SK-N-SH treated with all-trans-retinoic acid at 6 μM for 48 hours (cell line): ENCODE data around the gene RAB6A.

Experiments used
- ATAC-seq: fragments of 200-7000 bp; cut with Tn5 transposase; 3 replicates; pipeline ENCODE4 v1.9.1; 2020; ENCODE audit warnings: mild to moderate bottlenecking, moderate library complexity
- ARNTL ChIP-seq: fragments of 450-650 bp; formaldehyde crosslinking; IDR thresholded peaks from 2 replicates; pipeline ENCODE4 v1.5.0; 2020; ENCODE audit warnings: low read depth, mild to moderate bottlenecking, moderate library complexity, borderline replicate concordance
- BACH2 ChIP-seq: fragments of 250-450 bp; sonication (Bioruptor Pico); IDR thresholded peaks from 2 replicates; pipeline ENCODE4 v1.9.0; 2021; ENCODE audit warnings: mild to moderate bottlenecking, borderline replicate concordance
- CSDC2 ChIP-seq: fragments of 250-450 bp; sonication (Bioruptor Pico); IDR thresholded peaks from 2 replicates; pipeline ENCODE4 v1.5.0; 2020; ENCODE audit warnings: mild to moderate bottlenecking, moderate library complexity
- ESRRG ChIP-seq: fragments of 250-450 bp; sonication (Bioruptor Pico); IDR thresholded peaks from 2 replicates; pipeline ENCODE4 v1.6.1; 2021; ENCODE audit warnings: mild to moderate bottlenecking
- ISL1 ChIP-seq: fragments of 250-450 bp; sonication (Bioruptor Pico); IDR thresholded peaks from 2 replicates; pipeline ENCODE4 v2.1.2; 2022; ENCODE audit warnings: mild to moderate bottlenecking, moderate library complexity
- OSR1 ChIP-seq: fragments of 250-450 bp; sonication (Bioruptor Pico); IDR thresholded peaks from 2 replicates; pipeline ENCODE4 v1.8.0; 2022; ENCODE audit warnings: moderate library complexity, mild to moderate bottlenecking, inconsistent platforms
- POU6F1 ChIP-seq: fragments of 250-450 bp; sonication (Bioruptor Pico); IDR thresholded peaks from 2 replicates; pipeline ENCODE4 v1.8.0; 2021; ENCODE audit warnings: low read depth, mild to moderate bottlenecking, moderate library complexity, borderline replicate concordance
- PPARA ChIP-seq: fragments of 250-450 bp; sonication (Bioruptor Pico); IDR thresholded peaks from 2 replicates; pipeline ENCODE4 v1.5.0; 2020; ENCODE audit warnings: mild to moderate bottlenecking, borderline replicate concordance
- RARB ChIP-seq: fragments of 250-450 bp; sonication (Bioruptor Pico); IDR thresholded peaks from 2 replicates; pipeline ENCODE4 v1.8.0; 2021; ENCODE audit warnings: mild to moderate bottlenecking, moderate library complexity
- SNAI2 ChIP-seq: fragments of 250-450 bp; sonication (Bioruptor Pico); IDR thresholded peaks from 2 replicates; pipeline ENCODE4 v1.5.0; 2020; ENCODE audit warnings: mild to moderate bottlenecking, moderate library complexity
- TCF4 ChIP-seq: fragments of 250-450 bp; sonication (Bioruptor Pico); IDR thresholded peaks from 2 replicates; pipeline ENCODE4 v1.8.0; 2021; ENCODE audit warnings: mild to moderate bottlenecking, moderate library complexity, borderline replicate concordance
- TOX ChIP-seq: fragments of 250-450 bp; sonication (Bioruptor Pico); IDR thresholded peaks from 2 replicates; pipeline ENCODE4 v1.8.0; 2021; ENCODE audit warnings: mild to moderate bottlenecking, moderate library complexity, borderline replicate concordance
- TSHZ2 ChIP-seq: fragments of 250-450 bp; sonication (Bioruptor Pico); IDR thresholded peaks from 2 replicates; pipeline ENCODE4 v1.5.0; 2020; ENCODE audit warnings: mild to moderate bottlenecking, moderate library complexity
- ZC3H10 ChIP-seq: fragments of 250-450 bp; sonication (Bioruptor Pico); IDR thresholded peaks from 2 replicates; pipeline ENCODE4 v1.5.1; 2021; ENCODE audit warnings: mild to moderate bottlenecking, moderate library complexity
- ZFP3 ChIP-seq: fragments of 250-450 bp; sonication (Bioruptor Pico); IDR thresholded peaks from 2 replicates; pipeline ENCODE4 v1.5.0; 2020; ENCODE audit warnings: mild to moderate bottlenecking, moderate library complexity
- ZNF565 ChIP-seq: fragments of 450-650 bp; formaldehyde crosslinking; conservative IDR thresholded peaks from 2 replicates; pipeline ENCODE4 v1.5.0; 2020; ENCODE audit warnings: low read depth, mild to moderate bottlenecking, moderate library complexity
- ZNF70 ChIP-seq: fragments of 450-650 bp; formaldehyde crosslinking; IDR thresholded peaks from 2 replicates; pipeline ENCODE4 v1.5.0; 2020; ENCODE audit warnings: mild to moderate bottlenecking, moderate library complexity
- TF ChIP-seq, protein P1 (sequence below): fragments of 250-450 bp; sonication (Bioruptor Pico); IDR thresholded peaks from 2 replicates; pipeline ENCODE4 v1.8.0; 2020; ENCODE audit warnings: mild to moderate bottlenecking, moderate library complexity, borderline replicate concordance
- TF ChIP-seq, protein P2 (sequence below): fragments of 250-450 bp; sonication (Bioruptor Pico); IDR thresholded peaks from 2 replicates; pipeline ENCODE4 v1.5.1; 2021; ENCODE audit warnings: mild to moderate bottlenecking, moderate library complexity
- TF ChIP-seq, protein P3 (sequence below): fragments of 250-450 bp; sonication (Bioruptor Pico); IDR thresholded peaks from 2 replicates; pipeline ENCODE4 v1.5.1; 2020; ENCODE audit warnings: low read depth, mild to moderate bottlenecking, moderate library complexity

Gene RAB6A

DNA sequence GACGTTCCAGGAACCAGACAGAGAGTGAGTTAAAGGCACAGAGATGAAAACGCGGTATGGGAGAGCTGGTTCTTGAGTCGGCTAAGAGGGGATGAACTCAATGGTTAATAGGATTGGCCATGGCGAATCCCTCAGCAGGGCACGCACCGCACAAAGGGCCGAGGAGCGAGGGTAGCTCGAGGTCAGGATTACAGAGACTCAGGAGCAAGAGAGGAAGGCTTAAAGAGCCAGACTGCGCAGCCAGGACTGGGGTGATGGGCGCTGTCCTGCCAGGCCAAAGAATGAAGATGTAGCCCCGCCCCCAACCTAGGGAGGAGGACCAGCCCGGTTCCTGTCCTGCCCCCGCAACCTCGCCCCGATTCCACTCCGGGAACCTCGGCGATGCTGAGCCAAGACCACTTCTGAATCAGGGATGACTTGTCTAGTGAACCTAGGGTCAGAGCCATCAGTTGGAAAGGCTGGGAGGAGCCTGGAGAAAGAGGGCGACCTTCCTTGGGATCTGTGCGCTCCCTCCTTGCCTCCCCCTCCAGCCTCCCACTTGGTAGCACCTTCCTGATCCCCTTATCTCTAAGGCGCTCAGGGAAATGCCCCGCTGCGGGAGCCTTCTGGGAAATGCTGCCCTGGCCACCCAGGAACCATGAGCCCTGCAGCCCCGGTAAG is 114.8 kb downstream of the RAB6A start, which contains the start of gene PLEKHB1:
Gene PLEKHB1 (plus strand): TSS at position 610 of the 660 bp plus-strand sequence. CDS start 28 bp downstream, at position 638.
- ATAC-seq: no peak
- TF ChIP-seq RARB (CRISPR knock-in tag): no peak
- no peak for TF ChIP-seq TOX (CRISPR knock-in tag)
- no peak for TF ChIP-seq ZC3H10 (CRISPR knock-in tag)
- TF ChIP-seq SNAI2 (CRISPR knock-in tag): no peak
- no peak for TF ChIP-seq TCF4 (CRISPR knock-in tag)
- no peak for TF ChIP-seq ARNTL (CRISPR knock-in tag)
- TF ChIP-seq ZFP3 (CRISPR knock-in tag): no peak
- TF ChIP-seq ZNF70 (CRISPR knock-in tag): no peak
- TF ChIP-seq, protein P1, sequence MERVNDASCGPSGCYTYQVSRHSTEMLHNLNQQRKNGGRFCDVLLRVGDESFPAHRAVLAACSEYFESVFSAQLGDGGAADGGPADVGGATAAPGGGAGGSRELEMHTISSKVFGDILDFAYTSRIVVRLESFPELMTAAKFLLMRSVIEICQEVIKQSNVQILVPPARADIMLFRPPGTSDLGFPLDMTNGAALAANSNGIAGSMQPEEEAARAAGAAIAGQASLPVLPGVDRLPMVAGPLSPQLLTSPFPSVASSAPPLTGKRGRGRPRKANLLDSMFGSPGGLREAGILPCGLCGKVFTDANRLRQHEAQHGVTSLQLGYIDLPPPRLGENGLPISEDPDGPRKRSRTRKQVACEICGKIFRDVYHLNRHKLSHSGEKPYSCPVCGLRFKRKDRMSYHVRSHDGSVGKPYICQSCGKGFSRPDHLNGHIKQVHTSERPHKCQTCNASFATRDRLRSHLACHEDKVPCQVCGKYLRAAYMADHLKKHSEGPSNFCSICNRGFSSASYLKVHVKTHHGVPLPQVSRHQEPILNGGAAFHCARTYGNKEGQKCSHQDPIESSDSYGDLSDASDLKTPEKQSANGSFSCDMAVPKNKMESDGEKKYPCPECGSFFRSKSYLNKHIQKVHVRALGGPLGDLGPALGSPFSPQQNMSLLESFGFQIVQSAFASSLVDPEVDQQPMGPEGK (CRISPR knock-in tag): no peak
- no peak for TF ChIP-seq ESRRG (CRISPR knock-in tag)
- no peak for TF ChIP-seq ZNF565 (CRISPR knock-in tag)
- no peak for TF ChIP-seq POU6F1 (CRISPR knock-in tag)
- TF ChIP-seq PPARA (CRISPR knock-in tag): no peak
- no peak for TF ChIP-seq OSR1 (CRISPR knock-in tag)
- TF ChIP-seq, protein P2, sequence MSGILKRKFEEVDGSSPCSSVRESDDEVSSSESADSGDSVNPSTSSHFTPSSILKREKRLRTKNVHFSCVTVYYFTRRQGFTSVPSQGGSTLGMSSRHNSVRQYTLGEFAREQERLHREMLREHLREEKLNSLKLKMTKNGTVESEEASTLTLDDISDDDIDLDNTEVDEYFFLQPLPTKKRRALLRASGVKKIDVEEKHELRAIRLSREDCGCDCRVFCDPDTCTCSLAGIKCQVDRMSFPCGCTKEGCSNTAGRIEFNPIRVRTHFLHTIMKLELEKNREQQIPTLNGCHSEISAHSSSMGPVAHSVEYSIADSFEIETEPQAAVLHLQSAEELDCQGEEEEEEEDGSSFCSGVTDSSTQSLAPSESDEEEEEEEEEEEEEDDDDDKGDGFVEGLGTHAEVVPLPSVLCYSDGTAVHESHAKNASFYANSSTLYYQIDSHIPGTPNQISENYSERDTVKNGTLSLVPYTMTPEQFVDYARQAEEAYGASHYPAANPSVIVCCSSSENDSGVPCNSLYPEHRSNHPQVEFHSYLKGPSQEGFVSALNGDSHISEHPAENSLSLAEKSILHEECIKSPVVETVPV (CRISPR knock-in tag): no peak
- no peak for TF ChIP-seq CSDC2 (CRISPR knock-in tag)
- TF ChIP-seq BACH2 (CRISPR knock-in tag): no peak
- TF ChIP-seq, all 23 proteins: peak for 0

DNA sequence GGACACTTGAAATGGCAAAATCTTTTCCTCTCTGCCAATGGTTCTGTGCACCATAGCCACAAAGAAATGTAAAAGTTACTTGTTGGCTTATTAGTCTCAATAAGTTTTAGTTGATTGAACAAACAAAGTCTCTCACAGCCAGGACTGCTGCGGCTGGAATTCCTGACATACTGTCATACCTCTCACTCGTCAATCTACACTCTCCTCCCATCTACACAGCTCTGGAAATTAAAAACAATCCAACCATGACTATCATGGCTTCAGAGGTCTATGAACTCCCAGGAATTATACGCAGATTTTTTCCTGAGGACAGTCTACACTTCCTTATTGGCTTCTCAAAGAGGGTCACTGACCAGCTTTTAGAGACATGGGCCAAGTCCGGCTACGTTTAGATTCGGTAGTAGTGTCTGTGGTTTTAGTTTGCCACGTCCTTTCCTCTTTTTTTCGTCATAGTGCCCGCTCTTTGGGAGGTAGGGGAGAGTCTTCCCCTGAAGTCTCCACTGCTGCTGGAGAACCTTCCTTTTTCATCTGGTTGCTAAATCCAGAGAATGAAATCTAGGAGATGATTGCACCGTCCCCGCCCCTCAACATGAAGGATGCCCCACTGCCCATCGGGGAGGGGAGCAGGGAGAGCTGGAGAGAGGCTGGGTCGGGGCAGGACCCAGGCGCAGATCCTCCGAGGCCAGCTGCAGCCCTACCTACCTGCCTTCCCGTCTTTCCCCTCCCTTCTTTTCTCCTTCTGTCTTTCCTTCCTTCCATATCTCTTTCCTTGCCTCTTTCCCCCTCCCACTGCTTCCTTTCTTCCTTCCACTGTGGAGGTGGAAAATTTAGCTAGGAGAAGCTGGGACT is 115.5 kb downstream of the RAB6A start:
- no peak for TF ChIP-seq ZC3H10 (CRISPR knock-in tag)
- no peak for TF ChIP-seq ZFP3 (CRISPR knock-in tag)
- no peak for TF ChIP-seq ESRRG (CRISPR knock-in tag)
- no peak for TF ChIP-seq TSHZ2 (CRISPR knock-in tag)
- TF ChIP-seq TOX (CRISPR knock-in tag): no peak
- no peak for TF ChIP-seq ISL1 (CRISPR knock-in tag)
- no peak for TF ChIP-seq OSR1 (CRISPR knock-in tag)
- TF ChIP-seq RARB (CRISPR knock-in tag): no peak
- TF ChIP-seq, protein P2 (CRISPR knock-in tag): no peak
- TF ChIP-seq, protein P1 (CRISPR knock-in tag): no peak
- no peak for TF ChIP-seq ARNTL (CRISPR knock-in tag)
- no peak for TF ChIP-seq SNAI2 (CRISPR knock-in tag)
- TF ChIP-seq POU6F1 (CRISPR knock-in tag): no peak
- no peak for TF ChIP-seq ZNF70 (CRISPR knock-in tag)
- no peak for TF ChIP-seq TCF4 (CRISPR knock-in tag)
- TF ChIP-seq, protein P3, sequence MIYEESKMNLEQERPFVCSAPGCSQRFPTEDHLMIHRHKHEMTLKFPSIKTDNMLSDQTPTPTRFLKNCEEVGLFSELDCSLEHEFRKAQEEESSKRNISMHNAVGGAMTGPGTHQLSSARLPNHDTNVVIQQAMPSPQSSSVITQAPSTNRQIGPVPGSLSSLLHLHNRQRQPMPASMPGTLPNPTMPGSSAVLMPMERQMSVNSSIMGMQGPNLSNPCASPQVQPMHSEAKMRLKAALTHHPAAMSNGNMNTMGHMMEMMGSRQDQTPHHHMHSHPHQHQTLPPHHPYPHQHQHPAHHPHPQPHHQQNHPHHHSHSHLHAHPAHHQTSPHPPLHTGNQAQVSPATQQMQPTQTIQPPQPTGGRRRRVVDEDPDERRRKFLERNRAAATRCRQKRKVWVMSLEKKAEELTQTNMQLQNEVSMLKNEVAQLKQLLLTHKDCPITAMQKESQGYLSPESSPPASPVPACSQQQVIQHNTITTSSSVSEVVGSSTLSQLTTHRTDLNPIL: no peak
- no peak for ATAC-seq
